Hepatocyte (in vitro differentiated cells): ENCODE results near the gene TBC1D2. TPM values are rescaled to one million over a fixed set of nuclear protein-coding genes. Genes with fewer than 3 reads are reported as not detected.

ENCODE experiments used
- DNase-seq: peaks from one replicate; pipeline ENCODE4 v3.0.0-alpha.2; 2016; ENCODE audit warnings: low spot score
- H2AFZ ChIP-seq: fragments of 200-600 bp; sonication (generic); 2 replicates; pipeline ENCODE4 v1.6.0; 2016; ENCODE audit warnings: antibody characterized with exemption, mild to moderate bottlenecking
- H3K27ac ChIP-seq: fragments of 200-600 bp; sonication (generic); 2 replicates; pipeline ENCODE4 v1.5.1; 2016; ENCODE audit warnings: mild to moderate bottlenecking
- H3K27me3 ChIP-seq: fragments of 200-600 bp; sonication (generic); 2 replicates; pipeline ENCODE4 v1.6.1; 2016
- H3K36me3 ChIP-seq: fragments of 200-600 bp; sonication (generic); replicated peaks from 2 replicates; pipeline ENCODE4 v1.5.1; 2016; ENCODE audit warnings: low read depth; ENCODE audit not compliant: insufficient read depth
- H3K4me1 ChIP-seq: fragments of 200-600 bp; sonication (generic); 2 replicates; pipeline ENCODE4 v1.5.1; 2016; ENCODE audit warnings: mild to moderate bottlenecking, moderate library complexity; ENCODE audit not compliant: insufficient read depth
- H3K4me2 ChIP-seq: fragments of 200-600 bp; sonication (generic); 2 replicates; pipeline ENCODE4 v1.6.0; 2016
- H3K4me3 ChIP-seq: fragments of 200-600 bp; sonication (generic); 2 replicates; pipeline ENCODE4 v1.5.1; 2016; ENCODE audit warnings: mild to moderate bottlenecking
- H3K79me2 ChIP-seq: fragments of 200-600 bp; sonication (generic); 2 replicates; pipeline ENCODE4 v1.6.0; 2017; ENCODE audit warnings: mild to moderate bottlenecking
- H3K9me2 ChIP-seq: fragments of 200-600 bp; sonication (generic); replicated peaks from 2 replicates; pipeline ENCODE4 v1.6.0; 2017; ENCODE audit warnings: mild to moderate bottlenecking; ENCODE audit not compliant: insufficient read depth
- H3K9me3 ChIP-seq: fragments of 200-600 bp; sonication (generic); 2 replicates; pipeline ENCODE4 v1.5.1; 2016; ENCODE audit warnings: low read depth, mild to moderate bottlenecking
- H4K20me1 ChIP-seq: fragments of 200-600 bp; sonication (generic); 2 replicates; pipeline ENCODE4 v1.6.0; 2016; ENCODE audit warnings: mild to moderate bottlenecking; ENCODE audit not compliant: insufficient read depth, poor library complexity, severe bottlenecking
- EZH2 ChIP-seq: fragments of 200-600 bp; sonication (generic); IDR thresholded peaks from 2 replicates; pipeline ENCODE4 v1.6.1; 2016; ENCODE audit warnings: antibody characterized with exemption, mild to moderate bottlenecking, borderline replicate concordance
- EZH2phosphoT487 ChIP-seq: fragments of 200-600 bp; sonication (generic); IDR thresholded peaks from one replicate; pipeline ENCODE4 v1.6.1; 2018; ENCODE audit warnings: antibody characterized with exemption, mild to moderate bottlenecking, low read depth, moderate library complexity; ENCODE audit not compliant: unreplicated experiment, severe bottlenecking
- WGBS: methylation state at CpG from one replicate; pipeline ENCODE4 v1.1.6; 2016; ENCODE audit warnings: low lambda C conversion rate; ENCODE audit errors: missing lambda C conversion rate; 5-methylcytosine and 5-hydroxymethylcytosine counted together
- polyA plus RNA-seq: library from polyadenylated mRNA; unstranded; fragments of >200 nt; fragmentation: Nextera tagmentation; extraction: Ambion mirVana; gene quantifications from 2 replicates; pipeline ENCODE4 v1.2.1, GENCODE V29; 2016
- total RNA-seq: library from RNA; depleted of rRNA; stranded (reverse); fragments of >200 nt; gene quantifications from 2 replicates; pipeline ENCODE4 v1.2.3, GENCODE V29; 2014
- TF ChIP-seq, protein P1 (sequence below): fragments of 200-600 bp; sonication (generic); IDR thresholded peaks from 2 replicates; pipeline ENCODE4 v1.5.1; 2016; ENCODE audit warnings: antibody characterized with exemption, mild to moderate bottlenecking; ENCODE audit not compliant: poor library complexity

The TBC1D2 gene
- total and polyA plus RNA-seq, 2 experiments from 2014 or later = 20.0 to 31.6 TPM

DNA sequence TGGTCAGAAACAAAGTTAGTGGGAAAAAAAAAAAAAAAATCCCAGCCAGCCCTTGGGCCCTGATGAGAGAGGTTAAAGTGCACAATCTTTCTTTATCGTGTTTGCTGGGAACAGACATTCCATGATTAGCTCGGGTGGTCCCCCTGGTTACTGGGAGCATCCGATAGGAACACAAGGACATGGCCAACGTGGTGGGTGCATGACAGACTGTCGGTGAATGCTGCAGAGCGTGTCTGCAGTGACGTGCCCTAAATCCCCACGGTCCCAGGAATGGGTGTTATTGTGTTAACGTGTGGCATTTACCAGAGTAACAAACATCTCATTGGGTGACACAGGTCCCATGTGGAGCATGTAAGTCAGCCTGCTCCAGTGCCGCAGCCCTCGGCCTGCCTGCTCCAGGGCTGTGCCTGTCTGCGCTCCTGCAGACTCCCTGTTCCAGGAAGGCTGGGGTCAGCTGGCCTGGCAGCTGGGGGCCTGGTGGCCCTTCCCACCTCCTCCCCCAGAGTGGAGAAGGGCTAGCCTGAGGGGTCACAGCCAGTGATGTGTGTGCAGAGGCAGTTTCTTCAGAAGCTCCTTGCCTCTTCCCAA is 34.3 kb upstream of the TBC1D2 start:
- H3K9me2 ChIP-seq = no peaks in the 10 kb centered on the region
- H3K27ac ChIP-seq = no peak overlapping the region
- no peak for TF ChIP-seq EZH2
- TF ChIP-seq, protein P1, sequence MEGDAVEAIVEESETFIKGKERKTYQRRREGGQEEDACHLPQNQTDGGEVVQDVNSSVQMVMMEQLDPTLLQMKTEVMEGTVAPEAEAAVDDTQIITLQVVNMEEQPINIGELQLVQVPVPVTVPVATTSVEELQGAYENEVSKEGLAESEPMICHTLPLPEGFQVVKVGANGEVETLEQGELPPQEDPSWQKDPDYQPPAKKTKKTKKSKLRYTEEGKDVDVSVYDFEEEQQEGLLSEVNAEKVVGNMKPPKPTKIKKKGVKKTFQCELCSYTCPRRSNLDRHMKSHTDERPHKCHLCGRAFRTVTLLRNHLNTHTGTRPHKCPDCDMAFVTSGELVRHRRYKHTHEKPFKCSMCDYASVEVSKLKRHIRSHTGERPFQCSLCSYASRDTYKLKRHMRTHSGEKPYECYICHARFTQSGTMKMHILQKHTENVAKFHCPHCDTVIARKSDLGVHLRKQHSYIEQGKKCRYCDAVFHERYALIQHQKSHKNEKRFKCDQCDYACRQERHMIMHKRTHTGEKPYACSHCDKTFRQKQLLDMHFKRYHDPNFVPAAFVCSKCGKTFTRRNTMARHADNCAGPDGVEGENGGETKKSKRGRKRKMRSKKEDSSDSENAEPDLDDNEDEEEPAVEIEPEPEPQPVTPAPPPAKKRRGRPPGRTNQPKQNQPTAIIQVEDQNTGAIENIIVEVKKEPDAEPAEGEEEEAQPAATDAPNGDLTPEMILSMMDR = no peak
- no peak for TF ChIP-seq EZH2phosphoT487
- whole genome bisulfite sequencing = 83% methylated on average over 12 of the region's 12 CpGs
- no peaks in the 10 kb centered on the region for H3K27me3 ChIP-seq
- DNase-seq = no peak
- no peaks in the 10 kb centered on the region for H3K36me3 ChIP-seq
- H3K4me3 ChIP-seq = no peak overlapping the region
- H4K20me1 ChIP-seq = no peaks in the 10 kb centered on the region
- no peaks in the 10 kb centered on the region for H3K4me1 ChIP-seq
- H3K9me3 ChIP-seq = no peaks in the 10 kb centered on the region
- H3K4me2 ChIP-seq = no peak overlapping the region
- no peak overlapping the region for H2AFZ ChIP-seq
- H3K79me2 ChIP-seq = no peaks in the 10 kb centered on the region

DNA sequence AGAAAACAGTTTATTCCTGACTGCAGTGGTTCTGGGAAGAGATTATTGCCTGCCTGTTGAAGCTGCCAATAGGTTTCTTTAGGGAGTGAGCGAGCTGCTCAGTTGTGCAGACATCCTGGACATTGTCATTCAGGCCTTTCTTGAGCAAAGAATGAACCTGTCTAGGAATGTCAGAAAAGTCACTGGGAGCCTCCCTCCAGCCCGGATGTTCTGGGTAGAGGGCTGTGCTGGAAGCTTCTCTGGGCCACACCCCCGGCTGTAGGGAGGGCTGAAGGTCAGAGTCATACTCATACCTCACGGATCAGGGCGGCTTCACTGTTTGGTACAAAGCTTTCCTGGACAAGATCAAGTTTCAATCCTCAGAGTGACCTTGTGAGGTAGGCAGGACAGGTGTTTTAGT is 33.4 kb upstream of the TBC1D2 start:
- Histone ChIP-seq H3K9me2 (no peaks in the 10 kb centered on the region), H2AFZ (no peak overlapping the region), H3K9me3 (no peaks in the 10 kb centered on the region), H3K4me1 (no peaks in the 10 kb centered on the region), H3K27ac (peak overlapping the region; percentile 31), H3K79me2 (no peaks in the 10 kb centered on the region), H3K36me3 (no peaks in the 10 kb centered on the region), H4K20me1 (no peaks in the 10 kb centered on the region), H3K4me2 (no peak overlapping the region), H3K27me3 (no peaks in the 10 kb centered on the region), H3K4me3 (no peak overlapping the region)
- TF ChIP-seq, protein P1 = no peak
- TF ChIP-seq EZH2phosphoT487 (no peak), EZH2 (no peak)
- 59% methylated on average over 5 of the region's 5 CpGs for WGBS
- peak; percentile 47 for DNase-seq

DNA sequence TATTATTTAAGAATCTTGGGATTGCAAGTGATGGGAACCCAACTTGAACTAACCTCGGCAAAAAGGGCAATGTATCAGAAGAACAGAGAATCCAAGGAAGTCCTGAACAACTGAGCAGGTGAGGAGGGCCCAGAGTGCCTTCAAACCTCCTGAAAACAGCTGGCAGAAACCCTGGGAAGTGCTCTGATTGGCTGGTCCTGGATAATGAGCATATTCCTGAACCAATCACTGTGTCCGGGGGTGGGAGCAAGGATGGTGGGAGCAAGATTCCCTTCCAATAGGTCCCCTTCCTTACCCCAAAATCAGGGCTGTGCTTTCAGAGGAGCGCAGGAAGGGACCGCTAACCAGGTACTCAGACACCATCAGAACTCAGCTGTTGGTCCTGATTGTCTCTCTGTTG is 31.9 kb upstream of the TBC1D2 start:
- Histone ChIP-seq H4K20me1 (no peaks in the 10 kb centered on the region), H3K27ac (no peak overlapping the region), H2AFZ (no peak overlapping the region), H3K4me3 (no peak overlapping the region), H3K79me2 (no peaks in the 10 kb centered on the region), H3K9me3 (no peaks in the 10 kb centered on the region), H3K4me2 (no peak overlapping the region), H3K27me3 (no peaks in the 10 kb centered on the region), H3K36me3 (no peaks in the 10 kb centered on the region), H3K9me2 (no peaks in the 10 kb centered on the region), H3K4me1 (no peaks in the 10 kb centered on the region)
- TF ChIP-seq EZH2 (no peak), EZH2phosphoT487 (no peak)
- TF ChIP-seq, protein P1 = no peak
- WGBS = 98% methylated on average over 4 of the region's 4 CpGs
- DNase-seq = no peak

DNA sequence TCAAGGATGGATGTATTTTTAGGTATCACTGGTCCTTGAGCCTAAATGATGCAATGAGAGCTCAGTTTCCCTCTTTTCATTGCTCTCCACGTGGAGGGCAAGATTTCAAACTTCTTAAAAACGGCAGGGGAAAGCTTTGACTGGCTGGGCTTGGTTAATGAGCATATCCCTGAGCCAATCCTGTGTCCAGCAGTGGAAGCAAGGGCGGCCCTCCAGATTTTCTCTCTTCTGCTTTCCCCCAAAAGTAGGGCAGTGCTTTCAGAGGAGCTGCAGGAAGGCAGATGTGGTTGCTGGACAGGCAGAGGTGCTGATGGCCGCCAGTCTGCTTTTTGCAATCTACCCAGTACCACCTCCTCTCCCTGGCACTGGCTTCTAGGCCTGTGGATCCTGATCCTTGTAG is 30.0 kb upstream of the TBC1D2 start:
- Histone ChIP-seq H3K79me2 (no peaks in the 10 kb centered on the region), H3K27ac (no peak overlapping the region), H3K4me2 (no peak overlapping the region), H2AFZ (no peak overlapping the region), H3K9me2 (no peaks in the 10 kb centered on the region), H4K20me1 (no peaks in the 10 kb centered on the region), H3K9me3 (no peaks in the 10 kb centered on the region), H3K4me3 (no peak overlapping the region), H3K27me3 (no peaks in the 10 kb centered on the region), H3K36me3 (no peaks in the 10 kb centered on the region), H3K4me1 (no peaks in the 10 kb centered on the region)
- DNase-seq = no peak
- TF ChIP-seq EZH2 = no peak
- TF ChIP-seq EZH2phosphoT487 = no peak
- TF ChIP-seq, protein P1 = no peak
- WGBS = 66% methylated on average over 4 of the region's 4 CpGs
